Right lobe of liver (tissue), 6 donors: ENCODE measurements around the gene PNLDC1. TPM values are rescaled to one million over a fixed set of nuclear protein-coding genes. Genes with fewer than 3 reads are reported as not detected.
"Not testable (repeated sequence)": the region's sequence is repeated elsewhere in the genome, so short reads cannot be mapped to it uniquely, and the experiment has no call there.

Experiments
- ATAC-seq, 4 donors: fragments of 200-7000 bp; cut with Tn5 transposase; one replicate each; pipeline ENCODE4 v1.9.1; 2020; ENCODE audit warnings: mild to moderate bottlenecking in 4 of 4, moderate library complexity in 4 of 4
- DNase-seq, 3 donors: peaks; one replicate each; pipeline ENCODE4 v3.0.0-alpha.2; 2020
- H3K27ac ChIP-seq, 3 donors: fragments of 200-600 bp; one replicate each; pipeline ENCODE4 v1.8.0; 2022
- H3K27me3 ChIP-seq, 2 donors: fragments of 200-600 bp; one replicate each; pipeline ENCODE4 v1.8.0; 2022
- H3K36me3 ChIP-seq, 4 donors: fragments of 200-600 bp; sonication (generic) in 1 of 4; one replicate each; pipeline versions ENCODE4 v1.5.1 to v1.8.0; 2017 to 2022; ENCODE audit warnings: control low read depth in 1 of 4
- H3K4me1 ChIP-seq, 4 donors: fragments of 200-600 bp; sonication (generic) in 1 of 4; one replicate each; pipeline versions ENCODE4 v1.5.1 to v1.8.0; 2017 to 2022; ENCODE audit warnings: control low read depth in 1 of 4
- H3K4me3 ChIP-seq, 3 donors: fragments of 200-600 bp; one replicate each; pipeline ENCODE4 v1.8.0; 2022
- H3K9me3 ChIP-seq, 4 donors: fragments of 200-600 bp; sonication (generic) in 1 of 4; one replicate each; pipeline versions ENCODE4 v1.5.1 to v1.8.0; 2017 to 2022; ENCODE audit warnings: control low read depth in 1 of 4
- POLR2A ChIP-seq: fragments of 450-650 bp; IDR thresholded peaks from one replicate; pipeline ENCODE4 v1.6.1; 2017; ENCODE audit warnings: antibody characterized with exemption, mild to moderate bottlenecking
- WGBS: methylation state at CpG from one replicate; pipeline ENCODE4 v1.1.6; 2018; ENCODE audit warnings: low coverage, low lambda C conversion rate; ENCODE audit not compliant: insufficient coverage; ENCODE audit errors: missing lambda C conversion rate; 5-methylcytosine and 5-hydroxymethylcytosine counted together
- intact Hi-C, 2 donors: fragments of 100-400 bp; cut with DNase I; formaldehyde crosslinking; loops; one replicate each; pipeline versions ENCODE4 v1.11.2 to v1.14.1; 2022
- small RNA-seq, 2 experiments: library from RNA; depleted of rRNA; stranded (forward); fragments of <200 nt; gene quantifications; one replicate each; pipeline ENCODE3, GENCODE V24; 2016
- total RNA-seq, 6 experiments: library from RNA; depleted of rRNA in 2 of 6; stranded (reverse); fragments of >200 nt in 2 of 6; fragmentation: NEBNext Ultra II Directional in 3 of 6; extraction: Animal tissue kit (Norgen Biotek cat#: 25700) in 3 of 6; gene quantifications; one replicate each; pipeline versions ENCODE4 v1.1.0 to v1.2.4, GENCODE V29; 2016 to 2023
- TF ChIP-seq, protein P1 (sequence below), 4 donors: fragments of 200-600 bp in 3 of 4; fragments of 450-650 bp in 1 of 4; IDR thresholded peaks; one replicate each; pipeline versions ENCODE4 v1.5.1 to v1.8.0; 2016 to 2022; ENCODE audit warnings: antibody characterized with exemption in 4 of 4, mild to moderate bottlenecking in 2 of 4
- donor health status: DM: no; HTN: yes; CAD: no.
- donor health status: DM: no; HTN: no; CAD: no.
- donor health status: DM: no; HTN: no; CAD: no.
- donor health status: DM: no; HTN: yes; CAD: no.
- donor health status: DM: no; HTN: yes; CAD: no.

PNLDC1 gene
- total RNA-seq, 6 experiments from 2014 or later, result 0.15 TPM; not detected in 5

DNA sequence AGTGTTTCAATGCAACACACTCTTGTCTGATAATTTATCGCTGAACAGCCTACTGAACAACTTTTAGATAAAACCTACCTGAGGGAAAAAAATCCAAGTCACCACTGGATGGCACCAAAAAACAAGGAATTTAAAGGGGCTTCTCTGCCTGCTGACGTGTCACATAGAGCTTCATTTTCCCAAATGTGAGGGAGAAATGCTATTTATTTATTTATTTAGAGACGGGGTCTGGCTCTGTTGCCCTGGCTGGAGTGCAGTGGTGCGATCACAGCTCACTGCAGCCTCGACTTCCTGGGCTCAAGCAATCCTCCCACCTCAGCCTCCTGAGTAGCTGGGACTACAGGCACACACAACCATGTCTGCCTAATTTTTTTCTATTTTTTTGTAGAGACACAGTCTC lies 63.3 kb downstream of the PNLDC1 start:
- DNase-seq, H3K36me3 ChIP-seq, H3K27me3 ChIP-seq, H3K4me3 ChIP-seq, H3K4me1 ChIP-seq, H3K9me3 ChIP-seq, H3K27ac ChIP-seq: not testable (repeated sequence)
- peak; percentile 83 to 94 (median 90) for ATAC-seq
- intact Hi-C loops, result loop anchor here in 1 of 2 donors (10.0 kb wide), 1 partner anchor 71 kb away; no protein-coding TSS in a partner anchor
- TF ChIP-seq, protein P1, sequence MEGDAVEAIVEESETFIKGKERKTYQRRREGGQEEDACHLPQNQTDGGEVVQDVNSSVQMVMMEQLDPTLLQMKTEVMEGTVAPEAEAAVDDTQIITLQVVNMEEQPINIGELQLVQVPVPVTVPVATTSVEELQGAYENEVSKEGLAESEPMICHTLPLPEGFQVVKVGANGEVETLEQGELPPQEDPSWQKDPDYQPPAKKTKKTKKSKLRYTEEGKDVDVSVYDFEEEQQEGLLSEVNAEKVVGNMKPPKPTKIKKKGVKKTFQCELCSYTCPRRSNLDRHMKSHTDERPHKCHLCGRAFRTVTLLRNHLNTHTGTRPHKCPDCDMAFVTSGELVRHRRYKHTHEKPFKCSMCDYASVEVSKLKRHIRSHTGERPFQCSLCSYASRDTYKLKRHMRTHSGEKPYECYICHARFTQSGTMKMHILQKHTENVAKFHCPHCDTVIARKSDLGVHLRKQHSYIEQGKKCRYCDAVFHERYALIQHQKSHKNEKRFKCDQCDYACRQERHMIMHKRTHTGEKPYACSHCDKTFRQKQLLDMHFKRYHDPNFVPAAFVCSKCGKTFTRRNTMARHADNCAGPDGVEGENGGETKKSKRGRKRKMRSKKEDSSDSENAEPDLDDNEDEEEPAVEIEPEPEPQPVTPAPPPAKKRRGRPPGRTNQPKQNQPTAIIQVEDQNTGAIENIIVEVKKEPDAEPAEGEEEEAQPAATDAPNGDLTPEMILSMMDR (IDR thresholded peaks at IDR 0.05), result peak; percentile 52 to 69 (median 63)
- WGBS, result 8% methylated on average over 5 of the region's 5 CpGs

DNA sequence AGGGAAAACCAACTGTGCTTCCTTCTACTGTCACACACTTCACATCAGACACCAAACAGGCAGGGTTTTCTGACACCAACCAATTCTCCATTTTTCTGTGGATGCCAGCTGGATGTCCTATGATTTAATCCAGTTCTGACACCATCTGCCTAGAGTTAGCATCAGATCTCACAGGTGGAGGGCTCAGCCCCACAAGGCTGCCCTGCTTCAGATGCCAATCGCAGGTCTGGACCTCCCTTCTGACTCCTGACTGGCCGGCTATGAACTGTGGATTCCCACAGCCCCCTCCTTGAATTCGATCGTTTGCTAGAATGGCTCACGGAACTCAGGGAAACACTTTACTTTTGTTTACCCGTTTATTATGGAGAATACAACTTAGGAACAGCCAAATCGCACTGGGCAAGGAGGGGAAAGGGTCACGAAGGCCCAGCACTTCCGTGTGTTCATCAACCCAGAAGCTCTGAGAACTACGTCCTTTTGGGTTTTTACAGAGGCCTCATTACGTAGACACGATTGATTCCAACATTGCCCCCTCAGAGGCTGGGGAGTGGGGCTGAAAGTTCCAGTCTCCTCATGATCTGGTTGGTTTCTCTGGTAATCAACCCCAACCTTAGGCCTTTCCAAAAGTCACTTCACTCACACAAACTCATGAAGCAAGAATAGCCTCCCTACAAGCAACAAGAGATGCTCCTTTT lies 65.3 kb downstream of the PNLDC1 start:
- H3K4me1 ChIP-seq, result no peaks in the 10 kb centered on the region
- no peaks in the 10 kb centered on the region for H3K36me3 ChIP-seq
- no peak overlapping the region for H3K27ac ChIP-seq
- no peaks in the 10 kb centered on the region for H3K9me3 ChIP-seq
- no peaks in the 10 kb centered on the region for H3K27me3 ChIP-seq
- TF ChIP-seq, protein P1 (IDR thresholded peaks at IDR 0.05), result no peak
- TF ChIP-seq POLR2A, result no peak
- WGBS, result 76% methylated on average over 7 of the region's 12 CpGs
- no peak overlapping the region for H3K4me3 ChIP-seq
- no peak for DNase-seq
- intact Hi-C loops, result loop anchor here in 1 of 2 donors (10.0 kb wide), 1 partner anchor 69 kb away; no protein-coding TSS in a partner anchor
- no peak for ATAC-seq

GRCh38 chr6:159866286-159867247 lies 66.5 kb downstream of the PNLDC1 start:
- Histone ChIP-seq H3K36me3 (no peaks in the 10 kb centered on the region), H3K4me3 (no peak overlapping the region), H3K27ac (no peak overlapping the region), H3K4me1 (no peaks in the 10 kb centered on the region), H3K9me3 (no peaks in the 10 kb centered on the region), H3K27me3 (no peaks in the 10 kb centered on the region)
- ATAC-seq, result peak in 2 of 4 donors; percentile 6 to 21
- no peak for TF ChIP-seq POLR2A
- TF ChIP-seq, protein P1 (IDR thresholded peaks at IDR 0.05), result no peak
- DNase-seq, result no peak
- intact Hi-C loops, result loop anchor here in 1 of 2 donors (10.0 kb wide), 1 partner anchor 68 kb away; no protein-coding TSS in a partner anchor
- WGBS, result 95% methylated on average over 15 of the region's 28 CpGs

Small RNA genes lying within 50 kb of the gene (small RNA-seq; reads per million reads assigned to genes)
- gene SNORA20, result 122 to 169 reads per million in 2 experiments
- gene SNORA29, result 0 reads per million in 2 experiments

Other genes starting within 250 kb of the PNLDC1 start
- 1,000 to 10,000 TPM in 3 of 6 experiments, 100 to 1,000 TPM in 3; 606 to 3,254 (median 1,720) TPM for gene SOD2, start 107.0 kb upstream of the PNLDC1 start, total RNA-seq
- gene WTAP, start 72.8 kb upstream of the PNLDC1 start, total RNA-seq, result 10 to 100 TPM; 21.1 to 64.3 (median 37.6) TPM
- 100 to 1,000 TPM in 1 of 6 experiments, 10 to 100 TPM in 5; 11.2 to 120 (median 52.2) TPM for gene ACAT2, start 38.2 kb upstream of the PNLDC1 start, total RNA-seq
- 10 to 100 TPM; 50.4 to 97.1 (median 77.8) TPM for gene TCP1, start 10.7 kb upstream of the PNLDC1 start, total RNA-seq
- 10 to 100 TPM; 26.6 to 78.5 (median 43.1) TPM for gene MRPL18, start 9.8 kb upstream of the PNLDC1 start, total RNA-seq
- not detected for gene MAS1, start 90.7 kb downstream of the PNLDC1 start, total RNA-seq
- gene IGF2R, start 168.8 kb downstream of the PNLDC1 start, total RNA-seq, result 10 to 100 TPM; 50.3 to 81.0 (median 67.1) TPM